ENCODE results near the gene PPP2R1B.

- TF ChIP-seq CTCF (IDR thresholded peaks at IDR 0.05) (no peak), POLR2A (IDR thresholded peaks at IDR 0.05) (no peak)
These were observed 50.9 kb downstream of the PPP2R1B start for GRCh38 chr11:111715142-111715816.
